HepG2 (cell line): ENCODE data around the gene RDH13. TPM values are rescaled to one million over a fixed set of nuclear protein-coding genes. Genes with fewer than 3 reads are reported as not detected.

ENCODE experiments used
- AKAP8 ChIP-seq: sonication (generic); formaldehyde crosslinking; IDR thresholded peaks from 2 replicates; pipeline ENCODE4 v1.5.1; 2020; ENCODE audit warnings: mild to moderate bottlenecking, missing genetic modification reagents
- BCL6 ChIP-seq: IDR thresholded peaks from 2 replicates; pipeline ENCODE4 v1.6.1; 2016; ENCODE audit warnings: missing genetic modification reagents, missing compliant biosample characterization
- GPN1 ChIP-seq: sonication (generic); formaldehyde crosslinking; IDR thresholded peaks from 2 replicates; pipeline ENCODE4 v1.5.1; 2020; ENCODE audit warnings: missing genetic modification reagents, borderline replicate concordance
- HDAC1 ChIP-seq: sonication (generic); formaldehyde crosslinking; IDR thresholded peaks from 2 replicates; pipeline ENCODE4 v1.5.1; 2020; ENCODE audit warnings: mild to moderate bottlenecking, missing genetic modification reagents
- HNRNPLL ChIP-seq: fragments of 200-400 bp; formaldehyde crosslinking; IDR thresholded peaks from 2 replicates; pipeline ENCODE4 v1.6.1; 2017; ENCODE audit warnings: mild to moderate bottlenecking, low read depth, low read length; ENCODE audit not compliant: poor library complexity, severe bottlenecking
- IRX3 ChIP-seq: sonication (generic); formaldehyde crosslinking; IDR thresholded peaks from 2 replicates; pipeline ENCODE4 v1.8.1; 2023; ENCODE audit warnings: mild to moderate bottlenecking, low read depth, missing genetic modification reagents, borderline replicate concordance
- KDM2A ChIP-seq: sonication (generic); formaldehyde crosslinking; IDR thresholded peaks from 2 replicates; pipeline ENCODE4 v1.4.0; 2020; ENCODE audit warnings: low read depth, missing genetic modification reagents, borderline replicate concordance
- LCORL ChIP-seq, 2 experiments: fragments of 450-650 bp in 1 of 2; sonication (generic) in 1 of 2; formaldehyde crosslinking in 1 of 2; IDR thresholded peaks; 2 replicates each; pipeline versions ENCODE4 v1.5.0 to v1.6.1; 2017 to 2020; ENCODE audit warnings: antibody characterized with exemption in 1 of 2, missing genetic modification reagents in 1 of 2
- MAX ChIP-seq: IDR thresholded peaks from 2 replicates; pipeline ENCODE4 v1.6.1; 2012; ENCODE audit warnings: inconsistent platforms
- RBFOX2 ChIP-seq: fragments of 200-400 bp; formaldehyde crosslinking; IDR thresholded peaks from 2 replicates; pipeline ENCODE4 v1.6.1; 2017; ENCODE audit warnings: low read depth, mild to moderate bottlenecking, low read length
- SP4 ChIP-seq: sonication (generic); formaldehyde crosslinking; IDR thresholded peaks from 2 replicates; pipeline ENCODE4 v1.8.1; 2023; ENCODE audit warnings: mild to moderate bottlenecking, missing genetic modification reagents
- TFDP1 ChIP-seq: IDR thresholded peaks from 2 replicates; pipeline ENCODE4 v1.6.1; 2016; ENCODE audit warnings: missing compliant biosample characterization, missing genetic modification reagents, borderline replicate concordance
- U2AF2 ChIP-seq: fragments of 200-400 bp; formaldehyde crosslinking; IDR thresholded peaks from 2 replicates; pipeline ENCODE4 v1.6.1; 2017; ENCODE audit warnings: low read depth, mild to moderate bottlenecking, low read length
- ZBTB1 ChIP-seq: sonication (generic); formaldehyde crosslinking; IDR thresholded peaks from 2 replicates; pipeline ENCODE4 v1.4.0; 2020; ENCODE audit warnings: missing genetic modification reagents, borderline replicate concordance
- ZBTB42 ChIP-seq: sonication (generic); formaldehyde crosslinking; IDR thresholded peaks from 2 replicates; pipeline ENCODE4 v1.5.0; 2020; ENCODE audit warnings: mild to moderate bottlenecking, missing genetic modification reagents
- ZNF235 ChIP-seq: sonication (generic); formaldehyde crosslinking; IDR thresholded peaks from 2 replicates; pipeline ENCODE4 v1.8.1; 2023; ENCODE audit warnings: mild to moderate bottlenecking, missing genetic modification reagents, borderline replicate concordance
- ZNF468 ChIP-seq: sonication (generic); formaldehyde crosslinking; IDR thresholded peaks from 2 replicates; pipeline ENCODE4 v1.8.0; 2022; ENCODE audit warnings: mild to moderate bottlenecking, moderate library complexity, missing genetic modification reagents
- ZNF496 ChIP-seq: sonication (generic); formaldehyde crosslinking; IDR thresholded peaks from 2 replicates; pipeline ENCODE4 v1.8.1; 2023; ENCODE audit warnings: mild to moderate bottlenecking, moderate library complexity, missing genetic modification reagents; ENCODE audit not compliant: insufficient replicate concordance
- ZNF563 ChIP-seq: sonication (generic); formaldehyde crosslinking; IDR thresholded peaks from 2 replicates; pipeline ENCODE4 v1.8.0; 2022; ENCODE audit warnings: mild to moderate bottlenecking, moderate library complexity, missing genetic modification reagents
- ZNF737 ChIP-seq: sonication (generic); formaldehyde crosslinking; IDR thresholded peaks from 2 replicates; pipeline ENCODE4 v1.5.0; 2020; ENCODE audit warnings: missing genetic modification reagents, mild to moderate bottlenecking, borderline replicate concordance
- ZNF766 ChIP-seq: sonication (generic); formaldehyde crosslinking; IDR thresholded peaks from 2 replicates; pipeline ENCODE4 v1.5.0; 2020; ENCODE audit warnings: missing genetic modification reagents, borderline replicate concordance
- ZNF788 ChIP-seq: sonication (generic); formaldehyde crosslinking; IDR thresholded peaks from 2 replicates; pipeline ENCODE4 v1.5.0; 2020; ENCODE audit warnings: mild to moderate bottlenecking, missing genetic modification reagents, borderline replicate concordance
- ZZZ3 ChIP-seq: sonication (generic); formaldehyde crosslinking; IDR thresholded peaks from 2 replicates; pipeline ENCODE4 v1.4.0; 2020; ENCODE audit warnings: missing genetic modification reagents, mild to moderate bottlenecking, borderline replicate concordance
- polyA plus RNA-seq, 8 experiments: library from polyadenylated mRNA; depleted of rRNA in 3 of 8; stranded (reverse) in 7 of 8; unstranded in 1 of 8; fragments of >200 nt; fragmentation: Illumina TruSeq in 4 of 8; extraction: Trizol in 4 of 8; gene quantifications; 2 replicates each; pipeline versions ENCODE4 v1.2.1 to v1.2.3, GENCODE V29; 2011 to 2016; ENCODE audit warnings: low read depth in 4 of 8, missing spikeins in 1 of 8, mixed read lengths in 1 of 8; ENCODE audit not compliant: insufficient read depth in 1 of 8
- total RNA-seq, 5 experiments: library from RNA; depleted of rRNA; stranded (reverse); fragments of >200 nt; fragmentation: Illumina TruSeq; extraction: Trizol; gene quantifications; 2 replicates each; pipeline ENCODE4 v1.2.3, GENCODE V29; 2016; ENCODE audit warnings: low read depth in 1 of 5
- TF ChIP-seq, protein P1 (sequence below): sonication (generic); formaldehyde crosslinking; conservative IDR thresholded peaks from 2 replicates; pipeline ENCODE4 v1.4.0; 2020; ENCODE audit warnings: missing genetic modification reagents
- TF ChIP-seq, protein P2 (sequence below): sonication (generic); formaldehyde crosslinking; IDR thresholded peaks from 2 replicates; pipeline ENCODE4 v1.8.0; 2022; ENCODE audit warnings: missing genetic modification reagents, mild to moderate bottlenecking, inconsistent platforms, borderline replicate concordance

The RDH13 gene
- total and polyA plus RNA-seq, 2 of the 13 experiments (the other 11 are each of a cell fraction or from before 2014, with no cell fraction given) = 13.4 to 21.5 TPM

DNA sequence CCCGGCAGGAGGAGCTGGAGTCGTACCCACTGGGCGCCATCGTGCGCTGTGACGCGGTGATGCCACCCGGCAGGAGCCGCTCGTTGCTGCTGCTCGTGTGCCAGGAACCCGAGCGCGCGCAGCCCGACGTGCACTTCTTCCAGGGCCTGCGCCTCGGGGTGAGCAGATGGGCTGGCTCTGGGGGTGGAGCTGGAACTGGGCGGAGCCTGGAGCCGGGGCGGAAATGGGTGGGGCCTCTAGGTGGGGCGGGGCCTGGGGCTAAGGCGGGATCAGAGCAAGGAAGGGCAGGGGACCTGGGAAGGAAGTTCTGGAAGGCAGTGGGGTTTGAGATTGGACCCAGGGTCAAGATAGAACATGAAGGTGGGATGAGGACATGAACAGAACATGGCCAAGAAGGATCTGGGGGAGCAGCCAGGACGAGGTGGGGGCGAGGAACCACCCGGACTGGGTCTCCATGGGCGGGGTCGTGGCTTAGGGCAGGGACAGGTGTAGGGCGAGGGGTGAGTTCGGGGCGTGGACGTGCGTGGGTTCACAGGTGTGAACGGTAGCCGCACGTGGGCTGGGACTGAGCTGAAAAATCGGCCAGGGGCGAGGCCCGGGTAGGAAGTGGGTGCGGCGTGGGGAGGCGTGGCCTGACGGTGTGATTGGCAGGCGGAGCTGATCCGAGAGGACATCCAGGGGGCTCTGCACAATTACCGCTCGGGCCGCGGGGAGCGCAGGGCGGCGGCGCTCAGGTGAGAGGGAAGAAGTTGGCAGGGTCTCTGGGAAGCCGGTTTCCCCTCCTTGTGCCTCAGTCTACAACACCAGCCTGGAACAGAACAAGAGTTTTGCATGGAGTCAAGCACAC is 17.4 kb upstream of the RDH13 start (continued):
- TF ChIP-seq ZNF563 (CRISPR knock-in tag) = peak; percentile 22; the same call in 1 of the 2 replicates
- no peak for TF ChIP-seq ZBTB42
- TF ChIP-seq LCORL (IDR thresholded peaks at IDR 0.05) = no peak
- peak; percentile 28; the same call in 1 of the 2 replicates for TF ChIP-seq LCORL (CRISPR knock-in tag; IDR thresholded peaks at IDR 0.05)
- TF ChIP-seq HDAC1 (CRISPR knock-in tag) = peak; percentile 4; the same call in 1 of the 2 replicates
- no peak for TF ChIP-seq ZZZ3 (CRISPR knock-in tag)
- 0 out of 2 replicates have a peak, but pooled peaks have one; percentile 21 for TF ChIP-seq ZNF235 (CRISPR knock-in tag)
- TF ChIP-seq ZBTB1 = no peak
- TF ChIP-seq MAX = peak; percentile 81
- TF ChIP-seq KDM2A (CRISPR knock-in tag) = no peak; the same call in 1 of the 2 replicates
- TF ChIP-seq, protein P1, sequence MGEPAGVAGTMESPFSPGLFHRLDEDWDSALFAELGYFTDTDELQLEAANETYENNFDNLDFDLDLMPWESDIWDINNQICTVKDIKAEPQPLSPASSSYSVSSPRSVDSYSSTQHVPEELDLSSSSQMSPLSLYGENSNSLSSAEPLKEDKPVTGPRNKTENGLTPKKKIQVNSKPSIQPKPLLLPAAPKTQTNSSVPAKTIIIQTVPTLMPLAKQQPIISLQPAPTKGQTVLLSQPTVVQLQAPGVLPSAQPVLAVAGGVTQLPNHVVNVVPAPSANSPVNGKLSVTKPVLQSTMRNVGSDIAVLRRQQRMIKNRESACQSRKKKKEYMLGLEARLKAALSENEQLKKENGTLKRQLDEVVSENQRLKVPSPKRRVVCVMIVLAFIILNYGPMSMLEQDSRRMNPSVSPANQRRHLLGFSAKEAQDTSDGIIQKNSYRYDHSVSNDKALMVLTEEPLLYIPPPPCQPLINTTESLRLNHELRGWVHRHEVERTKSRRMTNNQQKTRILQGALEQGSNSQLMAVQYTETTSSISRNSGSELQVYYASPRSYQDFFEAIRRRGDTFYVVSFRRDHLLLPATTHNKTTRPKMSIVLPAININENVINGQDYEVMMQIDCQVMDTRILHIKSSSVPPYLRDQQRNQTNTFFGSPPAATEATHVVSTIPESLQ (CRISPR knock-in tag) = no peak
- 0 out of 2 replicates have a peak, but pooled peaks have one; percentile 32 for TF ChIP-seq SP4 (CRISPR knock-in tag)
- TF ChIP-seq ZNF788 (CRISPR knock-in tag) = no peak
- TF ChIP-seq ZNF737 = no peak
- TF ChIP-seq ZNF468 (CRISPR knock-in tag) = no peak
- TF ChIP-seq HNRNPLL = peak; percentile 82
- TF ChIP-seq AKAP8 (CRISPR knock-in tag) = no peak
- no peak for TF ChIP-seq TFDP1 (CRISPR knock-in tag)
- TF ChIP-seq, protein P2, sequence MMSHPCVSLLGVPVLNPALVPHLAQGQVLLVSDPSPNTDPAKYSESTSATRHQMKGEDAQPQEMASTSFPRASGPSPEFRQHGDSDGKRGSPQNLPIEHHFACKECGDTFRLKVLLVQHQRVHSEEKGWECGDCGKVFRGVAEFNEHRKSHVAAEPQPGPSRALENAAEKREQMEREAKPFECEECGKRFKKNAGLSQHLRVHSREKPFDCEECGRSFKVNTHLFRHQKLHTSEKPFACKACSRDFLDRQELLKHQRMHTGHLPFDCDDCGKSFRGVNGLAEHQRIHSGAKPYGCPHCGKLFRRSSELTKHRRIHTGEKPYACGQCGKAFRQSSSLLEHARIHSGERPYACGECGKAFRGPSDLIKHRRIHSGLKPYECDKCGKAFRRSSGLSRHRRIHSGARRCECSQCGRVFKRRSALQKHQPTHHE (CRISPR knock-in tag) = no peak
- no peak for TF ChIP-seq ZNF496 (CRISPR knock-in tag)
- TF ChIP-seq IRX3 (CRISPR knock-in tag) = no peak
- no peak for TF ChIP-seq GPN1 (CRISPR knock-in tag)
- no peak for TF ChIP-seq BCL6
- TF ChIP-seq U2AF2 = no peak
- no peak; the same call in 1 of the 2 replicates for TF ChIP-seq RBFOX2
- peak; percentile 35; the same call in 1 of the 2 replicates for TF ChIP-seq ZNF766
